GM23338 (cell line): ENCODE results near the gene MERTK. TPM values are rescaled to one million over a fixed set of nuclear protein-coding genes. Genes with fewer than 3 reads are reported as not detected.
"Not testable (repeated sequence)": the region's sequence is repeated elsewhere in the genome, so short reads cannot be mapped to it uniquely, and the experiment has no call there.

Source experiments
- ATAC-seq: fragments of 200-7000 bp; cut with Tn5 transposase; 3 replicates; pipeline ENCODE4 v1.9.1; 2020
- DNase-seq: peaks from one replicate; pipeline ENCODE4 v3.0.0-alpha.2; 2015; ENCODE audit warnings: low spot score
- H2AFZ ChIP-seq: fragments of 200-600 bp; sonication (generic); 2 replicates; pipeline ENCODE4 v1.8.0; 2016; ENCODE audit warnings: antibody characterized with exemption, mild to moderate bottlenecking, moderate library complexity
- H3F3A ChIP-seq: fragments of 200-600 bp; sonication (generic); replicated peaks from 2 replicates; pipeline ENCODE4 v1.8.0; 2017; ENCODE audit warnings: antibody characterized with exemption, mixed run types, low read depth
- H3K27ac ChIP-seq: fragments of 200-600 bp; sonication (generic); 2 replicates; pipeline ENCODE4 v1.6.1; 2016; ENCODE audit warnings: low read depth
- H3K27me3 ChIP-seq: fragments of 200-600 bp; sonication (generic); 2 replicates; pipeline ENCODE4 v1.8.0; 2016; ENCODE audit warnings: mild to moderate bottlenecking, mixed run types, moderate library complexity; ENCODE audit not compliant: insufficient read depth
- H3K36me3 ChIP-seq: fragments of 200-600 bp; sonication (generic); 2 replicates; pipeline ENCODE4 v1.8.0; 2016; ENCODE audit warnings: mild to moderate bottlenecking; ENCODE audit not compliant: insufficient read depth
- H3K4me1 ChIP-seq: fragments of 200-600 bp; sonication (generic); 2 replicates; pipeline ENCODE4 v1.8.0; 2016; ENCODE audit warnings: mild to moderate bottlenecking, moderate library complexity; ENCODE audit not compliant: insufficient read depth
- H3K4me2 ChIP-seq: fragments of 200-600 bp; sonication (generic); 2 replicates; pipeline ENCODE4 v1.7.1; 2017; ENCODE audit warnings: mixed run types
- H3K4me3 ChIP-seq: fragments of 200-600 bp; sonication (generic); 2 replicates; pipeline ENCODE4 v1.6.1; 2016; ENCODE audit warnings: mixed run types
- H3K79me2 ChIP-seq: fragments of 200-600 bp; sonication (generic); replicated peaks from 2 replicates; pipeline ENCODE4 v1.8.0; 2017; ENCODE audit warnings: mild to moderate bottlenecking; ENCODE audit not compliant: insufficient read depth
- H3K9me2 ChIP-seq: fragments of 200-600 bp; sonication (generic); 2 replicates; pipeline ENCODE4 v1.8.0; 2017; ENCODE audit not compliant: insufficient read depth
- H4K20me1 ChIP-seq: fragments of 200-600 bp; sonication (generic); replicated peaks from 2 replicates; pipeline ENCODE4 v1.8.0; 2017; ENCODE audit warnings: mild to moderate bottlenecking; ENCODE audit not compliant: insufficient read depth
- H3K27ac Mint-ChIP-seq: 2 replicates; pipeline ENCODE4 v1.8.0; 2020; ENCODE audit warnings: inconsistent platforms, mild to moderate bottlenecking, moderate library complexity, mixed read lengths
- H3K27me3 Mint-ChIP-seq: 3 replicates; pipeline ENCODE4 v1.8.0; 2022; ENCODE audit warnings: low read depth, mild to moderate bottlenecking, moderate library complexity, mixed read lengths, inconsistent platforms; ENCODE audit not compliant: insufficient read depth, poor library complexity
- H3K36me3 Mint-ChIP-seq: 3 replicates; pipeline ENCODE4 v1.8.0; 2021; ENCODE audit warnings: low read depth, mild to moderate bottlenecking, inconsistent platforms, moderate library complexity, mixed read lengths
- H3K4me1 Mint-ChIP-seq: 3 replicates; pipeline ENCODE4 v1.8.0; 2020; ENCODE audit warnings: mild to moderate bottlenecking, inconsistent platforms, mixed read lengths
- H3K4me3 Mint-ChIP-seq: 3 replicates; pipeline ENCODE4 v1.8.0; 2021; ENCODE audit warnings: moderate library complexity, mild to moderate bottlenecking, inconsistent platforms, mixed read lengths
- H3K9me3 Mint-ChIP-seq: 3 replicates; pipeline ENCODE4 v1.8.0; 2020; ENCODE audit warnings: moderate library complexity, mild to moderate bottlenecking, inconsistent platforms, mixed read lengths
- CTCF ChIP-seq, 2 experiments: fragments of 200-600 bp in 1 of 2; sonication (generic) in 1 of 2; conservative IDR thresholded peaks; 2 replicates each; pipeline versions ENCODE4 v1.5.1 to v1.6.1; 2016 to 2017; ENCODE audit warnings: antibody characterized with exemption in 2 of 2, low read depth in 2 of 2, mild to moderate bottlenecking in 2 of 2, moderate library complexity in 1 of 2
- polyA plus RNA-seq: library from polyadenylated mRNA; unstranded; fragments of >200 nt; fragmentation: Nextera tagmentation; extraction: Ambion mirVana; gene quantifications from 2 replicates; pipeline ENCODE4 v1.2.1, GENCODE V29; 2016
- total RNA-seq: library from RNA; depleted of rRNA; stranded (reverse); fragments of >200 nt; shearing (Covaris generic); gene quantifications from 2 replicates; pipeline ENCODE4 v1.2.3, GENCODE V29; 2014

Gene MERTK
- total and polyA plus RNA-seq, 2 experiments from 2014 or later: 3.0 to 9.0 TPM

- DNase-seq: peak; percentile 53
- not testable (repeated sequence) for H4K20me1 ChIP-seq, H2AFZ ChIP-seq, H3K9me2 ChIP-seq, H3K27me3 Mint-ChIP-seq, H3K79me2 ChIP-seq, H3K9me3 Mint-ChIP-seq, H3K27ac ChIP-seq, H3K4me1 Mint-ChIP-seq, H3K4me1 ChIP-seq, H3K4me3 ChIP-seq, H3K27me3 ChIP-seq, H3K4me2 ChIP-seq, H3F3A ChIP-seq, H3K27ac Mint-ChIP-seq, H3K36me3 ChIP-seq, H3K4me3 Mint-ChIP-seq
- peak; percentile 84 for ATAC-seq
- H3K36me3 Mint-ChIP-seq: peaks cover 63% of the 10 kb centered on the region
- peak; percentile 50 to 55 for TF ChIP-seq CTCF (conservative IDR thresholded peaks at IDR 0.05; ENCODE audit: low read depth in 2 of 2)
Observed at GRCh38 chr2:111850646-111851045, 47.8 kb upstream of the MERTK start.

GRCh38 chr2:111852544-111852943 is 45.9 kb upstream of the MERTK start:
- peaks cover 68% of the 10 kb centered on the region for H3K36me3 Mint-ChIP-seq
- H3K79me2 ChIP-seq, H3K27ac Mint-ChIP-seq, H3K4me2 ChIP-seq, H3F3A ChIP-seq, H3K27me3 ChIP-seq, DNase-seq, H3K4me3 Mint-ChIP-seq, H3K9me3 Mint-ChIP-seq, H3K4me1 ChIP-seq, H2AFZ ChIP-seq, H3K27ac ChIP-seq, ATAC-seq, H3K4me1 Mint-ChIP-seq, H3K4me3 ChIP-seq, H4K20me1 ChIP-seq, H3K27me3 Mint-ChIP-seq, H3K36me3 ChIP-seq, H3K9me2 ChIP-seq: not testable (repeated sequence)

GRCh38 chr2:111860005-111860404 is 38.4 kb upstream of the MERTK start:
- not testable (repeated sequence) for DNase-seq, H3K4me2 ChIP-seq, H3K9me2 ChIP-seq, H3K27me3 ChIP-seq, H4K20me1 ChIP-seq, H3K4me3 ChIP-seq, H3K27ac Mint-ChIP-seq, H3K9me3 Mint-ChIP-seq, H3F3A ChIP-seq, ATAC-seq, H3K4me1 Mint-ChIP-seq, H2AFZ ChIP-seq, H3K4me3 Mint-ChIP-seq, H3K27ac ChIP-seq, H3K79me2 ChIP-seq, H3K4me1 ChIP-seq, H3K27me3 Mint-ChIP-seq
- H3K36me3 Mint-ChIP-seq: peaks cover 62% of the 10 kb centered on the region
- H3K36me3 ChIP-seq: peaks cover 12% of the 10 kb centered on the region; the same call in 1 of the 2 replicates

- H3K27ac ChIP-seq, H3K4me2 ChIP-seq, H3K79me2 ChIP-seq, H3K27me3 ChIP-seq, H3K27me3 Mint-ChIP-seq, H3K4me3 ChIP-seq, ATAC-seq, H3F3A ChIP-seq, H3K36me3 ChIP-seq, H3K9me2 ChIP-seq, H2AFZ ChIP-seq, H3K4me1 ChIP-seq, H3K27ac Mint-ChIP-seq, H3K4me1 Mint-ChIP-seq, H4K20me1 ChIP-seq, H3K9me3 Mint-ChIP-seq, DNase-seq, H3K4me3 Mint-ChIP-seq: not testable (repeated sequence)
- H3K36me3 Mint-ChIP-seq: peaks cover 60% of the 10 kb centered on the region
Observed at GRCh38 chr2:111865124-111865523, 33.3 kb upstream of the MERTK start.

GRCh38 chr2:111872806-111873205 is 25.6 kb upstream of the MERTK start:
- H3K36me3 ChIP-seq, DNase-seq, H3K9me3 Mint-ChIP-seq, H3K4me3 ChIP-seq, H3K4me2 ChIP-seq, H3K4me3 Mint-ChIP-seq, H3K4me1 ChIP-seq, H3K9me2 ChIP-seq, H3K27me3 Mint-ChIP-seq, H3K4me1 Mint-ChIP-seq, ATAC-seq, H3K27me3 ChIP-seq, H2AFZ ChIP-seq, H3K79me2 ChIP-seq, H3K27ac Mint-ChIP-seq, H3K27ac ChIP-seq, H3F3A ChIP-seq, H4K20me1 ChIP-seq: not testable (repeated sequence)
- H3K36me3 Mint-ChIP-seq: peaks cover 64% of the 10 kb centered on the region
